Stomach (tissue), 9 donors: Measurements from ENCODE around the gene PC. TPM values are rescaled to one million over a fixed set of nuclear protein-coding genes. Genes with fewer than 3 reads are reported as not detected.

Experiments used
- DNase-seq, 2 donors: peaks; one replicate each; pipeline versions ENCODE4 v3.0.0 to v3.0.0-alpha.2; 2013 to 2019
- H3K27ac ChIP-seq, 5 donors: fragments of 200-600 bp in 4 of 5; sonication (generic) in 4 of 5; one replicate each; pipeline ENCODE4 v1.5.1; 2013 to 2019; ENCODE audit warnings: mild to moderate bottlenecking in 1 of 5, moderate library complexity in 1 of 5
- H3K27me3 ChIP-seq, 3 donors: fragments of 200-600 bp; sonication (generic); one replicate each; pipeline ENCODE4 v1.5.1; 2017 to 2019; ENCODE audit warnings: mixed run types in 1 of 3
- H3K36me3 ChIP-seq, 4 donors: fragments of 200-600 bp; sonication (generic); 1 replicate in 3 of 4; 2 replicates in 1 of 4; pipeline ENCODE4 v1.5.1; 2016 to 2019
- H3K4me1 ChIP-seq, 4 donors: fragments of 200-600 bp; sonication (generic); one replicate each; pipeline ENCODE4 v1.5.1; 2016 to 2019
- H3K4me3 ChIP-seq, 4 donors: fragments of 200-600 bp; sonication (generic) in 3 of 4; one replicate each; pipeline ENCODE4 v1.5.1; 2016 to 2019; ENCODE audit warnings: mild to moderate bottlenecking in 1 of 4
- H3K9me3 ChIP-seq, 4 donors: fragments of 200-600 bp; sonication (generic); one replicate each; pipeline ENCODE4 v1.5.1; 2016 to 2019
- EP300 ChIP-seq: sonication (generic); formaldehyde crosslinking; IDR thresholded peaks from one replicate; pipeline ENCODE4 v1.6.1; 2017; ENCODE audit warnings: antibody characterized with exemption
- POLR2A ChIP-seq, 4 donors: fragments of 450-650 bp; IDR thresholded peaks; one replicate each; pipeline ENCODE4 v1.6.1; 2016; ENCODE audit warnings: antibody characterized with exemption in 4 of 4, control low read depth in 2 of 4, mild to moderate bottlenecking in 1 of 4, moderate library complexity in 1 of 4
- POLR2AphosphoS5 ChIP-seq, 3 donors: sonication (generic); formaldehyde crosslinking; IDR thresholded peaks; one replicate each; pipeline ENCODE4 v1.6.1; 2016; ENCODE audit warnings: antibody characterized with exemption in 3 of 3
- WGBS, 5 donors: extraction: QIAGEN DNeasy Blood & Tissue Kit in 3 of 5; methylation state at CpG; one replicate each; pipeline versions ENCODE4 v1.1.5 to v1.1.7; 2013 to 2018; 5-methylcytosine and 5-hydroxymethylcytosine counted together
- intact Hi-C: fragments of 100-400 bp; cut with DNase I; formaldehyde crosslinking; loops from one replicate; pipeline ENCODE4 v1.15.1; 2023; ENCODE audit warnings: low total_unique reads
- polyA plus RNA-seq, 3 donors: library from polyadenylated mRNA; stranded (reverse); fragments of 200-250 nt; gene quantifications; one replicate each; pipeline ENCODE4 v1.2.3, GENCODE V29; 2013
- total RNA-seq, 5 donors: library from RNA; depleted of rRNA; stranded (reverse); fragments of >200 nt; gene quantifications; one replicate each; pipeline versions ENCODE4 v1.1.0 to v1.2.3, GENCODE V29; 2014 to 2016
- TF ChIP-seq, protein P1 (sequence below), 7 experiments: fragments of 450-650 bp in 4 of 7; fragments of 200-600 bp in 3 of 7; sonication (generic) in 3 of 7; IDR thresholded peaks; one replicate each; pipeline ENCODE4 v1.5.1; 2016 to 2019; ENCODE audit warnings: antibody characterized with exemption in 7 of 7, control low read depth in 2 of 7, mild to moderate bottlenecking in 1 of 7
- donor health status: healthy with polysubstance abuse.
- donor health status: Bipolar disorder and iron deficiency.
- donor health status: healthy.

The PC gene
- total and polyA plus RNA-seq, 8 donors: 0.58 to 86.0 (median 22.3) TPM

DNA sequence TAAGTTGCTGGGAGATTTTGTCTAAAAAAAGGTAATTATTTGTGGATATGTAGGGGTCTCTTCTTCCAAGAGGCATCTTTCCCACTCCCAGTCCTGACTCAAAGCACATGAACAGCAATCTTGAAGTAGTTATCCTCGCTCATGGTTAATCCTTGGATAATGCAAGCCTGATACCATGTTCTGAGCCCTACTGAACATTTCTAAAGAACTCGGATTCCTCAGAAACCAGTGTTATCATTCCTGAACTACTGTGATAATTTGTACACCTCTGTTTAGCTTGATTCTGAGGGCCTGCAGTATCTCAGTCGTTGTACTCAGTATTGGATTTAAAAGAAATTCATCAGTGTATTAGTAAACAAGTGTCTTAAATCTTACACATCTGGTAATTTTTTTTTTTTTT is 137.3 kb downstream of the PC start:
- Histone ChIP-seq H3K27ac (no peak overlapping the region), H3K27me3 (no peaks in the 10 kb centered on the region), H3K4me3 (no peak overlapping the region), H3K9me3 (no peaks in the 10 kb centered on the region), H3K4me1 (peaks cover 0 to 9% (median 0%) of the 10 kb centered on the region in 4 donors), H3K36me3 (peaks cover 0 to 3% (median 0%) of the 10 kb centered on the region in 4 donors)
- DNase-seq: no peak
- intact Hi-C loops: no loop called here
- TF ChIP-seq, protein P1, sequence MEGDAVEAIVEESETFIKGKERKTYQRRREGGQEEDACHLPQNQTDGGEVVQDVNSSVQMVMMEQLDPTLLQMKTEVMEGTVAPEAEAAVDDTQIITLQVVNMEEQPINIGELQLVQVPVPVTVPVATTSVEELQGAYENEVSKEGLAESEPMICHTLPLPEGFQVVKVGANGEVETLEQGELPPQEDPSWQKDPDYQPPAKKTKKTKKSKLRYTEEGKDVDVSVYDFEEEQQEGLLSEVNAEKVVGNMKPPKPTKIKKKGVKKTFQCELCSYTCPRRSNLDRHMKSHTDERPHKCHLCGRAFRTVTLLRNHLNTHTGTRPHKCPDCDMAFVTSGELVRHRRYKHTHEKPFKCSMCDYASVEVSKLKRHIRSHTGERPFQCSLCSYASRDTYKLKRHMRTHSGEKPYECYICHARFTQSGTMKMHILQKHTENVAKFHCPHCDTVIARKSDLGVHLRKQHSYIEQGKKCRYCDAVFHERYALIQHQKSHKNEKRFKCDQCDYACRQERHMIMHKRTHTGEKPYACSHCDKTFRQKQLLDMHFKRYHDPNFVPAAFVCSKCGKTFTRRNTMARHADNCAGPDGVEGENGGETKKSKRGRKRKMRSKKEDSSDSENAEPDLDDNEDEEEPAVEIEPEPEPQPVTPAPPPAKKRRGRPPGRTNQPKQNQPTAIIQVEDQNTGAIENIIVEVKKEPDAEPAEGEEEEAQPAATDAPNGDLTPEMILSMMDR (IDR thresholded peaks at IDR 0.05): no peak
- TF ChIP-seq POLR2AphosphoS5 (IDR thresholded peaks at IDR 0.05) (no peak), POLR2A (IDR thresholded peaks at IDR 0.05) (no peak), EP300 (no peak)
- 65 to 82% (median 80%) methylated on average over 3 of the region's 3 CpGs for WGBS, 5 donors

DNA sequence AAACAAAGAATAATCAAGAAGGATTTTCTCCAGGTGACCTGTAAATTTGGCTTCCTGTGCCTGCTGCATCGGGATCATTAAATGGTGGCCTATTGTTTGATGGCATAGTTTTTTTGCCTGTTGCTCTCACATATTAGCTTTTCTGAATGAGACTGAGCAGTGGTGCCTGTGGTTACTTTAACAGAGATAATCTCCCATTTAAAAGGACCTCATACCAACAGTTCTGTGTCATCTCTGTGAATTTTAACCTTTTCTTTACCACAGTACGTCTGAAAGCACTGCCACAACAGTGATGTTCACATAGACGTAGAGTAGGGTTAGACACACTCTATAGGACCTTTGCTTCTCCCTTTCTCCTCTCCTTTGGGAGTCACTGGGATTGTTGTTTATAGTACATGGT is 137.8 kb downstream of the PC start:
- TF ChIP-seq, protein P1 (IDR thresholded peaks at IDR 0.05): no peak
- TF ChIP-seq EP300: no peak
- TF ChIP-seq POLR2AphosphoS5 (IDR thresholded peaks at IDR 0.05): no peak
- no peak for TF ChIP-seq POLR2A (IDR thresholded peaks at IDR 0.05)
- no peak for DNase-seq
- intact Hi-C loops: no loop called here
- Histone ChIP-seq H3K4me3 (no peak overlapping the region), H3K4me1 (peaks cover 0 to 9% (median 0%) of the 10 kb centered on the region in 4 donors), H3K27ac (no peak overlapping the region), H3K27me3 (no peaks in the 10 kb centered on the region), H3K9me3 (no peaks in the 10 kb centered on the region), H3K36me3 (peaks cover 0 to 3% (median 0%) of the 10 kb centered on the region in 4 donors)
- 78 to 89% (median 88%) methylated on average over 3 of the region's 3 CpGs for WGBS, 5 donors

DNA sequence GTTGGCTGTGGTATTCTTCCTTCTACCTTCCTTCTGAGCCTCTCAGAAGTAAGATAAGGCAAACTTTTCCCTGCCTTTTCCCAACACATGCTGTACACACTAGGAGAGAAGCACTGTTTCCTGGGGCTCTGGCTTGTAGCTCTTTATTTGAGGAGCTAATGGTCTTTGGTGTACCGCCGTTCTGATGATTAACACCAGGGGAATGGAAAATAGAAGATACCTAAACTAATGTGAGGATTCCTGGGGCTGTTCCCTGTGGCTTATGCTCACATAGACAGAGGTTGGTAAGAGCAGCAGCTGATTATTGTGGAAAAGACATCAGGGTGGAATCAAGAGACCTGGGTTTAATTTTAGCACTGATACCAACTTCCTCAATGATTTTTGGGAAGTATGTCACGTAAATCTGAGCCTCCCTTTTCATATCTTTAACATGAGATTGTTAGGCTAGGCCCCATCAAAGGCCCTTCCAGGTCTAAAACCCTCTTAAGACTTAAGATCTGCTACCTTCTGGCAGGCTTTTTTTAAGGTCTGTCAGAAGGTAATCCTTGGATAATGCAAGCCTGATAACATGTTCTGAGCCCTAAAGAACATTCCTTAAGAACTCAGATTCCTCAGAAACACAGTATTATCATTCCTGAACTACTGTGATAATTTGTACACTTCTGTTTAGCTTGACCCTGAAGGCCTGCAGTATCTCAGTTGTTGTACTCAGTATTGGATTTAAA is 139.8 kb downstream of the PC start:
- Histone ChIP-seq H3K36me3 (peaks cover 0 to 3% (median 0%) of the 10 kb centered on the region in 4 donors), H3K27me3 (no peaks in the 10 kb centered on the region), H3K27ac (no peak overlapping the region), H3K4me1 (peaks cover 0 to 9% (median 0%) of the 10 kb centered on the region in 4 donors), H3K4me3 (no peak overlapping the region), H3K9me3 (no peaks in the 10 kb centered on the region)
- 58 to 71% (median 65%) methylated on average over 3 of the region's 3 CpGs for WGBS, 5 donors
- intact Hi-C loops: no loop called here
- TF ChIP-seq POLR2AphosphoS5 (IDR thresholded peaks at IDR 0.05) (no peak), EP300 (no peak), POLR2A (IDR thresholded peaks at IDR 0.05) (no peak)
- TF ChIP-seq, protein P1 (IDR thresholded peaks at IDR 0.05): no peak
- no peak for DNase-seq

DNA sequence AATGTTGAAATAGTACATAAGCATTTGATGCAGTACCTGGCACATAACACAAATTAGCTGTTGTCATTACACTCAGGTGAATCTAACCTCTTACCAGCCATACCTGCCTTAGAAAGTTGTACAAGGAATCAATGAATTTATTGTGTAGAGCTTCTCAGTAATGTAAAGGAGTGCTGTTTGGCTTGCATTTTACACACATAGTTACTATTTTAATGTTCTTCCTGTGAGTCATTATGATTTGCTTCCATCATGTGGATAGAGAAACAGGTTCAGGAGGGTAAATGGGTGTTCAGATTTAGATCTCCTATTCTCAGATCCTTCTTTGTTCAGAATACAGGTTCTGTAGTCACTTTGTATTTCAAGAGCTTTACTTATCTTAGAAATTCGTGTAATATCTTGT is 142.5 kb downstream of the PC start:
- Histone ChIP-seq H3K4me1 (peaks cover 0 to 9% (median 0%) of the 10 kb centered on the region in 4 donors), H3K36me3 (no peaks in the 10 kb centered on the region), H3K27ac (no peak overlapping the region), H3K27me3 (no peaks in the 10 kb centered on the region), H3K9me3 (no peaks in the 10 kb centered on the region), H3K4me3 (no peak overlapping the region)
- 19 to 71% (median 52%) methylated on average over 1 of the region's 1 CpG for WGBS, 5 donors
- DNase-seq: no peak
- intact Hi-C loops: no loop called here
- no peak for TF ChIP-seq POLR2A (IDR thresholded peaks at IDR 0.05)
- TF ChIP-seq POLR2AphosphoS5 (IDR thresholded peaks at IDR 0.05): no peak
- no peak for TF ChIP-seq EP300
- TF ChIP-seq, protein P1 (IDR thresholded peaks at IDR 0.05): no peak
